Measurements from ENCODE around the gene LAMB1. TPM values are rescaled to one million over a fixed set of nuclear protein-coding genes. Genes with fewer than 3 reads are reported as not detected.

The LAMB1 gene
- total RNA-seq, 1 donor from 2014 or later, result not detected

- intact Hi-C loops (cut with micrococcal nuclease), result no loop called here
Measured at GRCh38 chr7:107999779-108000560, 3.0 kb downstream of the LAMB1 start.

GRCh38 chr7:107998660-107999480 lies 4.1 kb downstream of the LAMB1 start:
- intact Hi-C loops (cut with micrococcal nuclease), result no loop called here

DNA sequence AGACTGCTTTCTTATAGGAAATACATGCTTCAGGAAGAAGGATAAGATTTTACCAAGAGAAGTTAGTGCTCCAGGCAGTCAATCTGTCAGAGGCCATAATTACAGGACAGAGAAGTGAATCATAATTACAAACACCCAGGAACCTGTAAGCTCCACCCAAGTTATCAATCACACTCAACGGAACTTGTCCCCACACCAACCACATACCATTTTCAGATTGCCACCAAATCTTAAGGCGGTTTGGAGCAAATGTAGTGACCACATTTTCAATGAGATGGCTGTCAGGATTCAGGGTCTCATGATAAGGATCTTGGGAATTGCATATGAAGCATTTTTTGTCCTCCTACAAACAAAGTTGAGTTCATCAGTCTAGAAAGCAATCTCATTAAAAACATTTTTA lies 4.8 kb downstream of the LAMB1 start:
- intact Hi-C loops (cut with micrococcal nuclease), result no loop called here

GRCh38 chr7:107996072-107996882 lies 6.7 kb downstream of the LAMB1 start:
- intact Hi-C loops (cut with micrococcal nuclease), result no loop called here

DNA sequence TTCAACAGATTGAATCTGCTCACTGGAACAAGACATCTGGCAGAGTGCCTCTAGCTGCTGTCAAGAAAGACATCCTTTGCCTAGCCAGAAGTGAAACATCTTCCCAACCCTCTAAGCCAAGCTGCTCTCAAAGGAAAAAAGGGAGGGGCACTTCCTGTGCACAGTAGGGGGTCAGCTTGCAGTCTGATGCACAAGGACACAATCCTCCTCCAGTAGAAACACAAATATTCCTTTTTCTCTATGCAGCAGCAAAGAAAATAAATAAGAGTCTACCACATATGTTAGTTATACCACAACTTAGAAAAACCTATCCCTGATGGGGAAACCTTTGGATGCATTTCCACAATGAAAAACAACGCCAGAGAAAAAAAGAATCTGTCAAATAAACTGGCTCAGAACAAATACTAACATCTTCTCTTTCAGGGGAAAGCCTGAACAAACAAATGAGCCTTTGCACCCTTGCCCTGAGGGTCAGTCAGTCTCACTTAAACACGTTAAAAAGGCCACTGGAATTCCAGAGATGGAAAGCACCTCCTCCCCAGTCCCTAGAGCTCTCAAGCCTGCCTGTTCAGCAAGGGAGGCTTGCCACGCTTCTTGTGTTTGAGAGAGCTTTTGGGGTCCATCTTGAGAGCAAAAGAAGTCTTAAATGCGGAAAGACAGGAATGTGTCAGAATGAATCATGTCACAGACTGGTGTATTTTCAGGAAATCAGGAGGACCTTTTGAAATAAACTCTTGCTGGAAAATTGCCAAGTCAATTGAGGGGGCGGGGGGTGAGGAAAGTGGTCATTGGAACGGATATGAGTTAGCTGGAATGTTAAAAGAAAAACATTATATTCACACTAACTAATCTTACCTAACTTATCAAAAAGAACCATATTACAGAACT lies 7.5 kb downstream of the LAMB1 start:
- intact Hi-C loops (cut with micrococcal nuclease), result no loop called here

DNA sequence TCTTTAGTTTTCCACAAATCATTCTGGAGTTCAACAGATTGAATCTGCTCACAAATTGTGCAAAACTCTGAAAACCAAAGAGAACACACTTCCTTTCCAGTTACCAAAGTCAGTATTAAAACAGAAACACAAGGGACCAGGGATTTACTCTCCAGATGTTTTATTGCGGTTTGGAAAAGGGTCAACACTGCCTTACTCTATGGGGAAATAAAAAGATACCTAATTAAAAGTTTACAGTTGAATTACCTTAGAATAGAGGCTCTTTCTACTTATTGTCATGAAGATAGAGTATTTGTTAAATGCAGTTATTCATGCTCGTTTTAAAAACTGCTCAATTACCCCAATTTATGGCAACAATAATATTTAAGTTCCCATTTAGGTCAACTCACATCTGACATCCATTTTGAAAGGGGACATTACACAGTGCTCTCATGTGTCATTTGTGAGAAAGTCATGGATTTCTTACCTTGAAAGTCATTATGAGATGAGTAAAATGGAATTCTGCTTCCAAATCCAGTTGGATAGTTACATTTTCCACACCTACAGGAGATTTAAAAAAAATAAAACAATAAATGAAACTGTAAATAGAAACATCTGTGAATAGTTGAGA lies 8.4 kb downstream of the LAMB1 start:
- intact Hi-C loops (cut with micrococcal nuclease), result no loop called here

DNA sequence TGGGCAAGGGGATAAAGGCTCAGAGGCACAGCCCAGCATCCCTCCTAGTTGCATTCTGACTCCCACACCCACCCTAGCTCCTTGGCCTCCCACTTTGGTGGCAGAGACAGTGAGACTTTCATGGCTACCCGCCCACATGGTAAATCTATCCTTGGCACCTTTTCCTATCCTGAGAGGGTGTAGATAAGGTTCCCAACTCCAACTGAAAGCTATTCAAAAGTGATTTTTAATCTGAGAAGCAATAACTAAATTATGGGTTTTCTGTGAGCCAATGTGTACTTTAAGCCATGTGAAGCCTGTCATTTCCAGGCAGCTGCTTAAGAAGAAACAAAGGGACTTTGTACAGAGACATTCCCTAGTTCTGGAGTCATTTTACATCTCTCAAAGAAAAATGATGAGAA lies 9.1 kb downstream of the LAMB1 start:
- intact Hi-C loops (cut with micrococcal nuclease), result no loop called here

DNA sequence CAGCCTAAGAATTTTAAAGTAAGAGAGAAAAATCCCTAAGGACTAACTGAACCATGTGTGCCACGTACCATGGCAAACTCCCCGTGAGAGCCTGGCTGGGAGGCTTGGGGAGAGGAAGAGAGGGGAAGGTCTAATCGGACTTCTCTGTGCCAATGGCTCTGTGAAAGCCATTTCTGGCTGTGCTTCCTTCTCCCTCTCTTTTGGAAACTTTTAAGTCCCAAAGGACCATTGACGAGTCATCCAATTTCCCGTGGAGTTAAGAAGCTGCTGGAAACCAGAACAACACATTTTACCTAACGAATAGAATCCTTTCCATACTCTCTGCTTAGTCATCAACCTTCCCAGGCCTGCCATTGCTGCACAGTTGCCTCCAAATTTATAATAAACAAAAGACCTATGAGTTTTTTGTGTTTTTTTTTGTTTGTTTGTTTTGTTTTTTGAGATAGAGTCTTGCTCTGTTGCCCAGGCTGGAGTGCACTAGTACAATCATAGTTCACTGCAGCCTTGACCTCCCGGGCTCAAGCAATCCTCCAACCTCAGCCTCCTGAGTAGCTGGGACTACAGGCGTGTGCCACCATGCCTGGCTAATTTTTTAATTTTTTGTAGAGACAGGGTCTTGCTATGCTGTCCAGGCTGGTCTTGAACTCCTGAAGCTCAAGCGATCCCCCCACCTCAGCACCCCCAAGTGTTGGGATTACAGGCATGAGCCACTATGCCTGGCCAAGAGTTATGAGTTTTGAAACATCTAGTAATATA lies 13.2 kb downstream of the LAMB1 start:
- intact Hi-C loops (cut with micrococcal nuclease), result no loop called here

- intact Hi-C loops (cut with micrococcal nuclease), result no loop called here
Measured at GRCh38 chr7:107982918-107983389, 20.0 kb downstream of the LAMB1 start.

DNA sequence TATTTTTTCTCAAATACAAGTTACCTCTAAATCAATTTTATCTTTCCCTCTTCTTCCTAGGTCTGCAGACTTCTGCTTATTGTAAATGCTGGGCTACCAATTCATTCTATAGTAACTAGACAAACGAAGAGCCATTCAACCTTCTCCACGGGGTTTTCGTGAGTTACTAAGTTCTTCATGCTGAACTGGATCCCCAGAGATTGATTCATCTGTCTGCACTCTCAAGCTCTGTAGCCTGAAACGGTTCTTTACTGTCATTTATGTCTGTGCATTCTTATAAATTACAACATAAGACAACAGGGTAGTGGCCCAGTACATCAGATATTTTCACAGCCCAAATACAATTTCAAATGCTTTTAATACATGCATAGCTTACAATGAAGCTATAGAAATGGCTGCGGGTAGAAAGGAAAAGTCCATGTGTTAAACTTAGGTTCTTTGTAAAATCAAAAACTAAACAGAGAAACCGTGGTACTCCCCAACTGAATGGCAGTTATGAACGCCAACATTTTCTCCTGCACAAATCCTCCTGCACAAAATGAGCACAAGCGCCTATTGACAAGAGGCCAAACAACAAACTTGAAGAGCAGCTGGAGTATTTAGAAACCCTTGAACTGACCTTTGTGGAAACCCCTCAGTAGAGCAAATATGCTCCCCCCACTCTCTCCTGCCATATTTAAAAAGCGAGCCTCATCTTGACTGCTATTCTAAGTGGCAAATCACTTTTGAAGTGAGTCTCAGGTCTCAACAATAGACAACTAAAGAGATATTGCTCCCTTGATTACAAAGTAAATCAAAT lies 20.7 kb downstream of the LAMB1 start:
- intact Hi-C loops (cut with micrococcal nuclease), result no loop called here

- intact Hi-C loops (cut with micrococcal nuclease), result no loop called here
Measured at GRCh38 chr7:107981466-107981865, 21.5 kb downstream of the LAMB1 start.

- intact Hi-C loops (cut with micrococcal nuclease), result no loop called here
Measured at GRCh38 chr7:107980671-107981190, 22.2 kb downstream of the LAMB1 start.

DNA sequence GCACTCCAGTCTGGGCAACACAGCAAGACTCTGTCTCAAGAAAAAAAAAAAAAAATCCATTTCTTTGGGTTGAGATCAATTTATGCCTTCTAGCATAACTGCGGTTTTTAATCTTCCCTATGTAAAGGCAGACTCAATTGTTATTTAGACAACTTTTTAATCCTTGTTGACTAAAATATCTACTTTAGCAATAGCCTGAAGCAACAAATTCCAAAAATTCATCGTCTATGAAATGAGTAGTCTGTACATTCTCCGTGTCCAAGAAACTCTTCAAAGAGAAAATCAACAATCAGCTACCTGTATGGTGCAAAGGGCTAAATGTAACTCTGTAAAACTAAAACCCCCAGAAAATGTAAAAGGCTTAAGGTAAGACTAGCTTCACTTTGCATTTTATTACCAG lies 22.8 kb downstream of the LAMB1 start:
- intact Hi-C loops (cut with micrococcal nuclease), result no loop called here

GRCh38 chr7:107978815-107979408 lies 24.0 kb downstream of the LAMB1 start:
- intact Hi-C loops (cut with micrococcal nuclease), result no loop called here

DNA sequence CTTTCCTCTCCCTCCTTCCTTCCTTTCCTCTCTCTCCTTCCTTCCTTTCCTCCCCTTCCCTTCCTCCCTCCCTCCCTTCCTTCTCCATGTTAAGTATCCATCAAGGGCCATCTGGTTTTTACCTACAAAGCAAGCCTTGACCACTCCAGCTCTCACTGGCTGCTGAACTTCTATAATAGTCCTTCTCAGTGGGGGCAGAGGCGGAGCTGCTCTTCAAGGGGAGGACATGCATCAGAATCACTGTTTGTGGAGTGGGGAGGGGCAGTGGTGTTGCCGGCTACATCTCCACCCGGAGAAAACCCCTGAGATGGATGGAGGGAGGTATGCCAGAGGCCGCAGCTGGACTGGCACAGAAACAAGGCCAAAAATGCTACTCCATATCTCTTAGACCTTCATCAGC lies 25.9 kb downstream of the LAMB1 start:
- intact Hi-C loops (cut with micrococcal nuclease), result no loop called here

DNA sequence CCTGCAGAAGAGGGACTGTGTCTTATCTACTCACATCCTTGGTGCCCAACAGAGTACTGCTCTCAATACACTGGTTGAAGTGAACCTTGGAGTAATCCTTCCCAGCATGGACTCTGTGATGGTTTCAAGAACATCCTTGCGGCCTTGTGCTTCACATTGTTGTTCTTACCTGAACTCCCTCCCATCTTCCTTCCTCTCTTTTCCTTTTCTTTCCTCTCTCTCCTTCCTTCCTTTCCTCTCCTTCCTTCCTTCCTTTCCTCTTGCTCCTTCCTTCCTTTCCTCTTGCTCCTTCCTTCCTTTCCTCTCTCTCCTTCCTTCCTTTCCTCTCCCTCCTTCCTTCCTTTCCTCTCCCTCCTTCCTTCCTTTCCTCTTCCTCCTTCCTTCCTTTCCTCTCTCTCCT lies 26.3 kb downstream of the LAMB1 start:
- intact Hi-C loops (cut with micrococcal nuclease), result no loop called here

DNA sequence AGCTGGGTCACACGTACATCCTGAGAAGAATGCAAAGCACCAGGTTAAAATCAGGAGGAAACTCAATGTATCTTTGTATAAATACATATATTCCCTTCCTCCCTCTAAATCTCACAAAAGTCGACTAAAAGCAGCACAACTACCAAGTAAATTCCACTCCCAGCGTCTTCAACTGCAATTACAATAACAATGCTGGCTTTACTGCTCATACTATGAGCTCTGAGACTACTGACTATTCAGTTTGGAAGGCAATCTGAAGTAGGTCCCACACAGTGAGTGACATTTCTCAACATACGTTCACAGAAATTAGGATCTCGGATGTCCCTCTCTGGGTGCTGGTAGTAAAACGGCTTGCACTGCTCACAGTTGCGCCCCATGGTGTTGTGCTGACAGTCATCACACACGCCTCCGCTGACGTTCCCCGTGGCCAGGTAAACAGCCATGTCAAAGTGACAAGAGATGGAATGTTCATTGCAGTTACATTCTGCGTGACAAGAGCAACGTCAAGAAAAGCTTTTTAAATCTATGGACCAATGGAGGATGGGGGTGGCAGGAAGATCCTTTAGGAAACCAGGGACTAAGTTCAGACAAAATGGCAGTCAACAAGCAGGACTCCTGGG lies 27.5 kb downstream of the LAMB1 start:
- intact Hi-C loops (cut with micrococcal nuclease), result no loop called here

DNA sequence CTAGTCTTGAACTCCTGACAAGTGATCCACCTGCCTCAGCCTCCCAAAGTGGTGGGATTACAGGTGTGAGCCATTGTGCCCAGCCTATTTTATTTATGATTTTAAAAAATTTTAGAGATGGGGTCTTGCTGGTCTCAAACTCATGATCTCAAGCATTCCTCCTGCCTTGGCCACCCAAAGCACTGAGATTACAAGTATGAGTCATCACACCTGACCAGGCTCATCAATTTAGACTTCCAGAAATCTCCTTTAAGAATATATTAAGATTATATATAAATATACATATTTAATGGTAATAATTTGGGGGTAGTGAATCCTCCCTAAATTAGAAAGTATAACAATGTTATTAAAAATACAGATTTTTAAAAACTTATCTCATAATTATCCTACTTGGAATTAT lies 29.1 kb downstream of the LAMB1 start:
- intact Hi-C loops (cut with micrococcal nuclease), result no loop called here

Measured in T-helper 2 cell treated with Interferon-gamma antibody and Interleukin-4, amounts not matched to agents 100 ng/mL and 5 ng/mL, for 36 hours (primary cell).